ENCODE data around the gene CDH4. TPM values are rescaled to one million over a fixed set of nuclear protein-coding genes. Genes with fewer than 3 reads are reported as not detected.

The CDH4 gene
- total and polyA plus RNA-seq, 2 donors (not counting 1 experiment from before 2014, with no cell fraction given), result not detected

GRCh38 chr20:61661583-61661982 lies 409.5 kb downstream of the CDH4 start:
- Histone ChIP-seq H3K27ac (ENCODE audit: low read length in 2 of 2) (no peak overlapping the region), H3K79me2 (ENCODE audit: control insufficient read depth, insufficient read depth, low read length) (no peaks in the 10 kb centered on the region), H3K4me2 (replicated peaks; ENCODE audit: low read depth, low read length, poor library complexity, severe bottlenecking) (no peak overlapping the region), H3K9ac (ENCODE audit: low read length) (no peak overlapping the region), H3K4me3 (ENCODE audit: control extremely low read depth in 1 of 5, extremely low read depth in 1 of 5, insufficient read depth in 1 of 5, low read depth in 2 of 5, low read length in 4 of 5) (no peak overlapping the region), H3K36me3 (replicated peaks in 1 of 2; ENCODE audit: control extremely low read depth in 1 of 2, control insufficient read depth in 1 of 2, extremely low read depth in 1 of 2, insufficient read depth in 2 of 2, low read length in 1 of 2) (no peaks in the 10 kb centered on the region), H3K4me1 (ENCODE audit: control insufficient read depth in 2 of 2, insufficient read depth in 2 of 2, low read length in 2 of 2) (no peaks in the 10 kb centered on the region), H2AFZ (ENCODE audit: insufficient read depth, low read depth, low read length, poor library complexity, severe bottlenecking) (no peak overlapping the region), H4K20me1 (ENCODE audit: control insufficient read depth, insufficient read depth, low read length, poor library complexity, severe bottlenecking) (no peaks in the 10 kb centered on the region), H3K27me3 (replicated peaks in 1 of 4; ENCODE audit: control extremely low read depth in 1 of 4, control insufficient read depth in 3 of 4, insufficient read depth in 4 of 4, low read length in 3 of 4) (no peaks in the 10 kb centered on the region), H3K9me3 (ENCODE audit: control extremely low read depth in 1 of 3, control insufficient read depth in 2 of 3, insufficient read depth in 1 of 3, low read length in 2 of 3) (peaks cover 0 to 30% (median 0%) of the 10 kb centered on the region in 3 donors)
- Mint-ChIP-seq H3K9me3 (ENCODE audit: insufficient read depth) (no peaks in the 10 kb centered on the region), H3K27me3 (no peaks in the 10 kb centered on the region), H3K4me1 (no peaks in the 10 kb centered on the region), H3K4me3 (no peak overlapping the region), H3K27ac (no peak overlapping the region)
- DNase-seq (no peak), ATAC-seq (ENCODE audit: low read depth) (no peak)
- intact Hi-C loops (cut with micrococcal nuclease), result no loop called here
- CTCF ChIA-PET, result no interaction called here
- POLR2A ChIA-PET, result no interaction called here
- TF ChIP-seq CTCF (IDR thresholded peaks at IDR 0.05), result no peak
- TF ChIP-seq EZH2 (IDR thresholded peaks at IDR 0.05; ENCODE audit: borderline replicate concordance, insufficient read depth, low read depth, low read length, poor library complexity, severe bottlenecking), result no peak
- whole genome bisulfite sequencing (ENCODE audit: insufficient coverage), result 95% methylated on average over 13 of the region's 13 CpGs

GRCh38 chr20:61662226-61662967 lies 410.3 kb downstream of the CDH4 start:
- whole genome bisulfite sequencing (ENCODE audit: insufficient coverage), result 93% methylated on average over 32 of the region's 32 CpGs
- no peaks in the 10 kb centered on the region for H4K20me1 ChIP-seq (ENCODE audit: control insufficient read depth, insufficient read depth, low read length, poor library complexity, severe bottlenecking)
- no peaks in the 10 kb centered on the region for H3K9me3 Mint-ChIP-seq (ENCODE audit: insufficient read depth)
- ChIA-PET POLR2A (no interaction called here), CTCF (no interaction called here)
- no peak overlapping the region for H3K4me3 ChIP-seq (ENCODE audit: control extremely low read depth in 1 of 5, extremely low read depth in 1 of 5, insufficient read depth in 1 of 5, low read depth in 2 of 5, low read length in 4 of 5)
- TF ChIP-seq EZH2 (IDR thresholded peaks at IDR 0.05; ENCODE audit: borderline replicate concordance, insufficient read depth, low read depth, low read length, poor library complexity, severe bottlenecking) (no peak), CTCF (IDR thresholded peaks at IDR 0.05) (no peak)
- H3K4me1 Mint-ChIP-seq, result no peaks in the 10 kb centered on the region
- H3K27me3 Mint-ChIP-seq, result no peaks in the 10 kb centered on the region
- DNase-seq (no peak), ATAC-seq (ENCODE audit: low read depth) (no peak)
- no peak overlapping the region for H3K9ac ChIP-seq (ENCODE audit: low read length)
- no peak overlapping the region for H3K27ac Mint-ChIP-seq
- H3K4me1 ChIP-seq (ENCODE audit: control insufficient read depth in 2 of 2, insufficient read depth in 2 of 2, low read length in 2 of 2), result no peaks in the 10 kb centered on the region
- H3K9me3 ChIP-seq (ENCODE audit: control extremely low read depth in 1 of 3, control insufficient read depth in 2 of 3, insufficient read depth in 1 of 3, low read length in 2 of 3), result peaks cover 0 to 35% (median 0%) of the 10 kb centered on the region in 3 donors
- no peak overlapping the region for H2AFZ ChIP-seq (ENCODE audit: insufficient read depth, low read depth, low read length, poor library complexity, severe bottlenecking)
- intact Hi-C loops (cut with micrococcal nuclease), result no loop called here
- H3K4me2 ChIP-seq (replicated peaks; ENCODE audit: low read depth, low read length, poor library complexity, severe bottlenecking), result no peak overlapping the region
- no peaks in the 10 kb centered on the region for H3K79me2 ChIP-seq (ENCODE audit: control insufficient read depth, insufficient read depth, low read length)
- no peaks in the 10 kb centered on the region for H3K36me3 ChIP-seq (replicated peaks in 1 of 2; ENCODE audit: control extremely low read depth in 1 of 2, control insufficient read depth in 1 of 2, extremely low read depth in 1 of 2, insufficient read depth in 2 of 2, low read length in 1 of 2)
- H3K27me3 ChIP-seq (replicated peaks in 1 of 4; ENCODE audit: control extremely low read depth in 1 of 4, control insufficient read depth in 3 of 4, insufficient read depth in 4 of 4, low read length in 3 of 4), result no peaks in the 10 kb centered on the region
- H3K4me3 Mint-ChIP-seq, result no peak overlapping the region
- H3K27ac ChIP-seq (ENCODE audit: low read length in 2 of 2), result no peak overlapping the region

Measured in B cell (primary cell).